Measurements from ENCODE around the gene CPAMD8. TPM values are rescaled to one million over a fixed set of nuclear protein-coding genes. Genes with fewer than 3 reads are reported as not detected.
"Not testable (repeated sequence)": the region's sequence is repeated elsewhere in the genome, so short reads cannot be mapped to it uniquely, and the experiment has no call there.

The CPAMD8 gene
- total RNA-seq, 4 donors from 2014 or later, result 2.8 to 18.3 (median 15.7) TPM

GRCh38 chr19:16938211-16938610, 88.4 kb downstream of the CPAMD8 start:
- no peak for TF ChIP-seq POLR2A (IDR thresholded peaks at IDR 0.05)
- TF ChIP-seq CTCF (IDR thresholded peaks at IDR 0.05), result no peak
- intact Hi-C loops (cut with DNase I; ENCODE audit: low total_unique reads), result no loop called here
- no peak for DNase-seq

GRCh38 chr19:16937796-16938195, 88.8 kb downstream of the CPAMD8 start:
- H3K4me1 ChIP-seq; H3K27me3 ChIP-seq; intact Hi-C loops (cut with DNase I; ENCODE audit: low total_unique reads); H3K36me3 ChIP-seq; DNase-seq; H3K4me3 ChIP-seq; H3K9me3 ChIP-seq; H3K27ac ChIP-seq: not testable (repeated sequence)

More at GRCh38 chr19:16938211-16938610, 88.4 kb downstream of the CPAMD8 start:
- Histone ChIP-seq H3K36me3 (no peaks in the 10 kb centered on the region), H3K27me3 (no peaks in the 10 kb centered on the region), H3K9me3 (no peaks in the 10 kb centered on the region), H3K27ac (no peak overlapping the region), H3K4me3 (no peak overlapping the region), H3K4me1 (no peaks in the 10 kb centered on the region)

GRCh38 chr19:16936901-16937300, 89.7 kb downstream of the CPAMD8 start:
- intact Hi-C loops (cut with DNase I; ENCODE audit: low total_unique reads), result no loop called here
- H3K4me1 ChIP-seq, result no peaks in the 10 kb centered on the region
- no peak for DNase-seq

GRCh38 chr19:16934489-16934888, 92.1 kb downstream of the CPAMD8 start:
- no peak for DNase-seq
- H3K4me1 ChIP-seq, result no peaks in the 10 kb centered on the region
- H3K36me3 ChIP-seq, result no peaks in the 10 kb centered on the region
- no peaks in the 10 kb centered on the region for H3K27me3 ChIP-seq
- intact Hi-C loops (cut with DNase I; ENCODE audit: low total_unique reads), result no loop called here
- H3K4me3 ChIP-seq, result no peak overlapping the region
- no peak for TF ChIP-seq CTCF (IDR thresholded peaks at IDR 0.05)
- TF ChIP-seq POLR2A (IDR thresholded peaks at IDR 0.05), result no peak
- no peak overlapping the region for H3K27ac ChIP-seq
- no peaks in the 10 kb centered on the region for H3K9me3 ChIP-seq

More at GRCh38 chr19:16936901-16937300, 89.7 kb downstream of the CPAMD8 start:
- Histone ChIP-seq H3K27me3 (no peaks in the 10 kb centered on the region), H3K27ac (no peak overlapping the region), H3K9me3 (no peaks in the 10 kb centered on the region), H3K4me3 (no peak overlapping the region), H3K36me3 (no peaks in the 10 kb centered on the region)
- TF ChIP-seq POLR2A (IDR thresholded peaks at IDR 0.05) (no peak), CTCF (IDR thresholded peaks at IDR 0.05) (no peak)

- intact Hi-C loops (cut with DNase I; ENCODE audit: low total_unique reads), result no loop called here
- Histone ChIP-seq H3K4me3 (no peak overlapping the region), H3K27ac (no peak overlapping the region), H3K36me3 (no peaks in the 10 kb centered on the region), H3K4me1 (no peaks in the 10 kb centered on the region), H3K27me3 (no peaks in the 10 kb centered on the region), H3K9me3 (no peaks in the 10 kb centered on the region)
- TF ChIP-seq POLR2A (IDR thresholded peaks at IDR 0.05), result no peak
- TF ChIP-seq CTCF (IDR thresholded peaks at IDR 0.05), result no peak
- DNase-seq, result no peak
These were observed 95.3 kb downstream of the CPAMD8 start for GRCh38 chr19:16931306-16931705.

GRCh38 chr19:16930753-16931152, 95.9 kb downstream of the CPAMD8 start:
- no peaks in the 10 kb centered on the region for H3K27me3 ChIP-seq
- TF ChIP-seq CTCF (IDR thresholded peaks at IDR 0.05), result no peak
- no peak for TF ChIP-seq POLR2A (IDR thresholded peaks at IDR 0.05)
- H3K36me3 ChIP-seq, result no peaks in the 10 kb centered on the region
- H3K27ac ChIP-seq, result no peak overlapping the region
- H3K4me1 ChIP-seq, result no peaks in the 10 kb centered on the region
- intact Hi-C loops (cut with DNase I; ENCODE audit: low total_unique reads), result no loop called here
- no peaks in the 10 kb centered on the region for H3K9me3 ChIP-seq
- no peak for DNase-seq
- no peak overlapping the region for H3K4me3 ChIP-seq
